ENCODE data around the gene NALCN.

The NALCN gene

DNA sequence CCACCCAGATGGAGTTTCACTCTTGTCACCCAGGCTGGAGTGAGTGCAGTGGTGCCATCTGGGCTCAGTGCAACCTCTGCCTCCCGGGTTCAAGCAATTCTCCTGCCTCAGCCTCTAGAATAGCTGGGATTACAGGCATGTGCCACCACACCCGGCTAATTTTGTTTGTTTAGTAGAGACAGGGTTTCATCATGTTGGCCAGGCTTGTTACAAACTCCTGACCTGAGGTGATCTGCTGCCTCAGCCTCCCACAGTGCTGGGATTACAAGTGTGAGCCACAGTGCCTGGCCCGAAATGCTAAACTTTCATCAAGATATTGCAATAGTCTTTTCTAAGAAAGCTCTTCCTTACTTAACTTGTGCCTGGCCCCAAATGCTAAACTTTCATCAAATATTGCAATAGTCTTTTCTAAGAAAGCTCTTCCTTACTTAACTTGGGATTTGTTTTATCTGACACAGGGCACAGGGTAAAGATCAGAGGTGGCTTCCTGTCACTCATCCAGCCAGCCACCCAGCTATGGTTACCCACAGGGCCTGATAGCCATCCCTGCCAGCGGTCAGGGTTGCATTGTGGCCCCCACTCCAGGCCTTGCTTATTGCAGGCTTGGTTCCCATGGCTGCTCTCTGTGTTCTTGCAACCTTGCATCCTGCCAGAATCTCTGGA, 389.4 kb downstream of the NALCN start:
- H2BK5ac ChIP-seq (ENCODE audit: low read depth, low read length, poor library complexity, severe bottlenecking): no peak overlapping the region
- no peak for DNase-seq
- H2BK12ac ChIP-seq (ENCODE audit: low read length in 2 of 2): no peak overlapping the region
- no peak overlapping the region for H2AFZ ChIP-seq (ENCODE audit: low read depth, low read length)
- no peak overlapping the region for H3K4me3 ChIP-seq (ENCODE audit: insufficient read depth in 1 of 2, low read depth in 1 of 2, low read length in 2 of 2)
- H3K36me3 ChIP-seq (ENCODE audit: control insufficient read depth in 1 of 2, insufficient read depth in 2 of 2, low read depth in 1 of 2, low read length in 2 of 2): no peaks in the 10 kb centered on the region
- H2BK15ac ChIP-seq (ENCODE audit: low read depth, poor library complexity, severe bottlenecking): no peak overlapping the region
- no peak overlapping the region for H3K4me2 ChIP-seq (ENCODE audit: low read length, poor library complexity, severe bottlenecking)
- H3K27me3 ChIP-seq (ENCODE audit: control insufficient read depth in 1 of 2, insufficient read depth in 1 of 2, low read length in 2 of 2): no peaks in the 10 kb centered on the region
- no peak overlapping the region for H3K9ac ChIP-seq (ENCODE audit: low read length)
- H4K91ac ChIP-seq (ENCODE audit: low read length): no peak overlapping the region
- no peak overlapping the region for H3K4ac ChIP-seq (ENCODE audit: low read depth in 1 of 2, low read length in 2 of 2)
- no peaks in the 10 kb centered on the region for H3K9me3 ChIP-seq (ENCODE audit: control insufficient read depth, low read length)
- no peak overlapping the region for H3K18ac ChIP-seq (ENCODE audit: low read depth in 1 of 2, low read length in 2 of 2)
- H3K79me1 ChIP-seq (replicated peaks; ENCODE audit: low read length, poor library complexity, severe bottlenecking): no peaks in the 10 kb centered on the region
- no peak overlapping the region for H4K8ac ChIP-seq (ENCODE audit: low read length)
- WGBS: 85% methylated on average over 4 of the region's 4 CpGs
- no peak overlapping the region for H3K27ac ChIP-seq (ENCODE audit: low read length, poor library complexity, severe bottlenecking)
- H2AK5ac ChIP-seq (ENCODE audit: low read length, severe bottlenecking): no peak overlapping the region
- H3K23ac ChIP-seq (ENCODE audit: low read length in 2 of 2): no peak overlapping the region
- H3K4me1 ChIP-seq (ENCODE audit: control insufficient read depth, insufficient read depth, low read depth, low read length): no peaks in the 10 kb centered on the region
- H2BK120ac ChIP-seq (ENCODE audit: low read depth, low read length): no peak overlapping the region
- H3K14ac ChIP-seq (ENCODE audit: low read length in 2 of 2): no peak overlapping the region

- no peaks in the 10 kb centered on the region for H3K9me3 ChIP-seq (ENCODE audit: control insufficient read depth, low read length)
- no peak overlapping the region for H2BK120ac ChIP-seq (ENCODE audit: low read depth, low read length)
- no peak overlapping the region for H3K4me3 ChIP-seq (ENCODE audit: insufficient read depth in 1 of 2, low read depth in 1 of 2, low read length in 2 of 2)
- H2AK5ac ChIP-seq (ENCODE audit: low read length, severe bottlenecking): no peak overlapping the region
- no peak overlapping the region for H4K91ac ChIP-seq (ENCODE audit: low read length)
- no peak overlapping the region for H3K27ac ChIP-seq (ENCODE audit: low read length, poor library complexity, severe bottlenecking)
- 89% methylated on average over 6 of the region's 6 CpGs for WGBS
- H2BK12ac ChIP-seq (ENCODE audit: low read length in 2 of 2): no peak overlapping the region
- no peaks in the 10 kb centered on the region for H3K4me1 ChIP-seq (ENCODE audit: control insufficient read depth, insufficient read depth, low read depth, low read length)
- H3K9ac ChIP-seq (ENCODE audit: low read length): no peak overlapping the region
- H3K4me2 ChIP-seq (ENCODE audit: low read length, poor library complexity, severe bottlenecking): no peak overlapping the region
- H3K23ac ChIP-seq (ENCODE audit: low read length in 2 of 2): no peak overlapping the region
- H3K79me1 ChIP-seq (replicated peaks; ENCODE audit: low read length, poor library complexity, severe bottlenecking): no peaks in the 10 kb centered on the region
- H3K27me3 ChIP-seq (ENCODE audit: control insufficient read depth in 1 of 2, insufficient read depth in 1 of 2, low read length in 2 of 2): no peaks in the 10 kb centered on the region
- H3K4ac ChIP-seq (ENCODE audit: low read depth in 1 of 2, low read length in 2 of 2): no peak overlapping the region
- no peak overlapping the region for H2BK15ac ChIP-seq (ENCODE audit: low read depth, poor library complexity, severe bottlenecking)
- H4K8ac ChIP-seq (ENCODE audit: low read length): no peak overlapping the region
- H2BK5ac ChIP-seq (ENCODE audit: low read depth, low read length, poor library complexity, severe bottlenecking): no peak overlapping the region
- H2AFZ ChIP-seq (ENCODE audit: low read depth, low read length): no peak overlapping the region
- no peak overlapping the region for H3K14ac ChIP-seq (ENCODE audit: low read length in 2 of 2)
- no peaks in the 10 kb centered on the region for H3K36me3 ChIP-seq (ENCODE audit: control insufficient read depth in 1 of 2, insufficient read depth in 2 of 2, low read depth in 1 of 2, low read length in 2 of 2)
- DNase-seq: no peak
- no peak overlapping the region for H3K18ac ChIP-seq (ENCODE audit: low read depth in 1 of 2, low read length in 2 of 2)
Measured at GRCh38 chr13:101026328-101026727, 390.0 kb downstream of the NALCN start.

- Histone ChIP-seq H4K91ac (ENCODE audit: low read length) (no peak overlapping the region), H3K27ac (ENCODE audit: low read length, poor library complexity, severe bottlenecking) (no peak overlapping the region), H3K4me3 (ENCODE audit: insufficient read depth in 1 of 2, low read depth in 1 of 2, low read length in 2 of 2) (no peak overlapping the region), H3K9me3 (ENCODE audit: control insufficient read depth, low read length) (no peaks in the 10 kb centered on the region), H3K4me2 (ENCODE audit: low read length, poor library complexity, severe bottlenecking) (no peak overlapping the region), H2AFZ (ENCODE audit: low read depth, low read length) (no peak overlapping the region), H2BK12ac (ENCODE audit: low read length in 2 of 2) (no peak overlapping the region), H3K23ac (ENCODE audit: low read length in 2 of 2) (no peak overlapping the region), H2BK15ac (ENCODE audit: low read depth, poor library complexity, severe bottlenecking) (no peak overlapping the region), H3K79me1 (replicated peaks; ENCODE audit: low read length, poor library complexity, severe bottlenecking) (no peaks in the 10 kb centered on the region), H3K4me1 (ENCODE audit: control insufficient read depth, insufficient read depth, low read depth, low read length) (no peaks in the 10 kb centered on the region), H3K14ac (ENCODE audit: low read length in 2 of 2) (no peak overlapping the region), H3K18ac (ENCODE audit: low read depth in 1 of 2, low read length in 2 of 2) (no peak overlapping the region), H3K4ac (ENCODE audit: low read depth in 1 of 2, low read length in 2 of 2) (no peak overlapping the region), H2BK120ac (ENCODE audit: low read depth, low read length) (peak overlapping the region; percentile 5), H2AK5ac (ENCODE audit: low read length, severe bottlenecking) (no peak overlapping the region), H2BK5ac (ENCODE audit: low read depth, low read length, poor library complexity, severe bottlenecking) (no peak overlapping the region), H3K9ac (ENCODE audit: low read length) (no peak overlapping the region), H3K27me3 (ENCODE audit: control insufficient read depth in 1 of 2, insufficient read depth in 1 of 2, low read length in 2 of 2) (no peaks in the 10 kb centered on the region), H3K36me3 (ENCODE audit: control insufficient read depth in 1 of 2, insufficient read depth in 2 of 2, low read depth in 1 of 2, low read length in 2 of 2) (no peaks in the 10 kb centered on the region), H4K8ac (ENCODE audit: low read length) (no peak overlapping the region)
- WGBS: 74% methylated on average over 8 of the region's 8 CpGs
- no peak for DNase-seq
Measured at GRCh38 chr13:101025925-101026324, 390.4 kb downstream of the NALCN start.

GRCh38 chr13:101025519-101025918, 390.8 kb downstream of the NALCN start:
- H2AFZ ChIP-seq (ENCODE audit: low read depth, low read length): no peak overlapping the region
- H2BK5ac ChIP-seq (ENCODE audit: low read depth, low read length, poor library complexity, severe bottlenecking): no peak overlapping the region
- no peaks in the 10 kb centered on the region for H3K27me3 ChIP-seq (ENCODE audit: control insufficient read depth in 1 of 2, insufficient read depth in 1 of 2, low read length in 2 of 2)
- no peak overlapping the region for H3K4ac ChIP-seq (ENCODE audit: low read depth in 1 of 2, low read length in 2 of 2)
- no peaks in the 10 kb centered on the region for H3K4me1 ChIP-seq (ENCODE audit: control insufficient read depth, insufficient read depth, low read depth, low read length)
- no peaks in the 10 kb centered on the region for H3K9me3 ChIP-seq (ENCODE audit: control insufficient read depth, low read length)
- no peak overlapping the region for H2AK5ac ChIP-seq (ENCODE audit: low read length, severe bottlenecking)
- H4K91ac ChIP-seq (ENCODE audit: low read length): no peak overlapping the region
- H3K4me3 ChIP-seq (ENCODE audit: insufficient read depth in 1 of 2, low read depth in 1 of 2, low read length in 2 of 2): no peak overlapping the region
- DNase-seq: no peak
- no peaks in the 10 kb centered on the region for H3K79me1 ChIP-seq (replicated peaks; ENCODE audit: low read length, poor library complexity, severe bottlenecking)
- H3K18ac ChIP-seq (ENCODE audit: low read depth in 1 of 2, low read length in 2 of 2): no peak overlapping the region
- H2BK15ac ChIP-seq (ENCODE audit: low read depth, poor library complexity, severe bottlenecking): no peak overlapping the region
- H3K14ac ChIP-seq (ENCODE audit: low read length in 2 of 2): no peak overlapping the region
- WGBS: 94% methylated on average over 9 of the region's 9 CpGs
- H3K36me3 ChIP-seq (ENCODE audit: control insufficient read depth in 1 of 2, insufficient read depth in 2 of 2, low read depth in 1 of 2, low read length in 2 of 2): no peaks in the 10 kb centered on the region
- H4K8ac ChIP-seq (ENCODE audit: low read length): no peak overlapping the region
- H3K4me2 ChIP-seq (ENCODE audit: low read length, poor library complexity, severe bottlenecking): no peak overlapping the region
- no peak overlapping the region for H2BK120ac ChIP-seq (ENCODE audit: low read depth, low read length)
- no peak overlapping the region for H2BK12ac ChIP-seq (ENCODE audit: low read length in 2 of 2)
- H3K27ac ChIP-seq (ENCODE audit: low read length, poor library complexity, severe bottlenecking): no peak overlapping the region
- no peak overlapping the region for H3K9ac ChIP-seq (ENCODE audit: low read length)
- H3K23ac ChIP-seq (ENCODE audit: low read length in 2 of 2): no peak overlapping the region

All from mesenchymal stem cell (in vitro differentiated cells and primary cell).